Neuronal stem cell (in vitro differentiated cells): ENCODE measurements around the gene ZBTB48.

Source experiments
- DNase-seq: peaks from one replicate; pipeline ENCODE4 v3.0.0-alpha.2; 2013; ENCODE audit warnings: low spot score
- H2AFZ ChIP-seq: one replicate; pipeline ENCODE4 v1.6.1; 2013; ENCODE audit warnings: mild to moderate bottlenecking, low read length, inconsistent platforms
- H2AK5ac ChIP-seq: 2 replicates; pipeline ENCODE4 v1.6.1; 2013; ENCODE audit warnings: low read depth, mild to moderate bottlenecking, inconsistent platforms, low read length, moderate library complexity, mixed read lengths
- H2BK120ac ChIP-seq: 2 replicates; pipeline ENCODE4 v1.6.1; 2013; ENCODE audit warnings: low read depth, mild to moderate bottlenecking, inconsistent platforms, low read length, moderate library complexity, mixed read lengths
- H2BK12ac ChIP-seq: one replicate; pipeline ENCODE4 v1.6.1; 2013; ENCODE audit warnings: low read length, inconsistent platforms
- H2BK15ac ChIP-seq: 2 replicates; pipeline ENCODE4 v1.6.1; 2013; ENCODE audit warnings: mild to moderate bottlenecking, low read length, inconsistent platforms, mixed read lengths
- H2BK5ac ChIP-seq: one replicate; pipeline ENCODE4 v1.6.1; 2013; ENCODE audit warnings: inconsistent platforms, mild to moderate bottlenecking, low read length, moderate library complexity
- H3K14ac ChIP-seq: one replicate; pipeline ENCODE4 v1.6.1; 2013; ENCODE audit warnings: low read length, inconsistent platforms
- H3K18ac ChIP-seq: 2 replicates; pipeline ENCODE4 v1.6.1; 2013; ENCODE audit warnings: low read length, inconsistent platforms
- H3K23ac ChIP-seq: 2 replicates; pipeline ENCODE4 v1.6.1; 2013; ENCODE audit warnings: low read depth, mild to moderate bottlenecking, mixed read lengths, low read length, inconsistent platforms; ENCODE audit not compliant: poor library complexity
- H3K27ac ChIP-seq: replicated peaks from 3 replicates; pipeline ENCODE4 v1.5.1; 2013; ENCODE audit warnings: low read length, inconsistent platforms
- H3K27me3 ChIP-seq, 3 experiments: 2 replicates each; pipeline ENCODE4 v1.6.1; 2013; ENCODE audit warnings: low read length in 3 of 3, mild to moderate bottlenecking in 2 of 3, inconsistent platforms in 1 of 3, low read depth in 1 of 3, mixed read lengths in 1 of 3, moderate library complexity in 1 of 3; ENCODE audit not compliant: control insufficient read depth in 3 of 3, insufficient read depth in 3 of 3
- H3K36me3 ChIP-seq, 2 donors: replicated peaks in 1 of 2; 2 replicates each; pipeline ENCODE4 v1.6.1; 2013; ENCODE audit warnings: low read length in 2 of 2; ENCODE audit not compliant: control insufficient read depth in 2 of 2, insufficient read depth in 2 of 2
- H3K4ac ChIP-seq: 2 replicates; pipeline ENCODE4 v1.6.1; 2013; ENCODE audit warnings: inconsistent platforms, mild to moderate bottlenecking, low read length, moderate library complexity
- H3K4me1 ChIP-seq, 2 donors: 1 replicate in 1 of 2; 2 replicates in 1 of 2; pipeline ENCODE4 v1.6.1; 2013; ENCODE audit warnings: low read length in 2 of 2, low read depth in 1 of 2; ENCODE audit not compliant: control insufficient read depth in 2 of 2, insufficient read depth in 1 of 2
- H3K4me2 ChIP-seq: one replicate; pipeline ENCODE4 v1.6.1; 2013; ENCODE audit warnings: mild to moderate bottlenecking, low read length, inconsistent platforms; ENCODE audit not compliant: insufficient read depth, poor library complexity, severe bottlenecking
- H3K4me3 ChIP-seq, 2 donors: 2 replicates each; pipeline ENCODE4 v1.5.1; 2013; ENCODE audit warnings: low read length in 2 of 2, mild to moderate bottlenecking in 2 of 2, inconsistent platforms in 1 of 2, moderate library complexity in 1 of 2
- H3K79me1 ChIP-seq: one replicate; pipeline ENCODE4 v1.6.1; 2013; ENCODE audit warnings: low read depth, mild to moderate bottlenecking, inconsistent platforms, low read length, moderate library complexity
- H3K9ac ChIP-seq: one replicate; pipeline ENCODE4 v1.6.1; 2013; ENCODE audit warnings: mild to moderate bottlenecking, low read depth, low read length, inconsistent platforms; ENCODE audit not compliant: poor library complexity
- H3K9me3 ChIP-seq, 2 donors: replicated peaks in 1 of 2; 2 replicates each; pipeline versions ENCODE3 to v1.6.1; 2013; ENCODE audit warnings: low read length in 2 of 2, mild to moderate bottlenecking in 2 of 2, inconsistent platforms in 1 of 2, low read depth in 1 of 2, mixed read lengths in 1 of 2, moderate library complexity in 1 of 2; ENCODE audit not compliant: control insufficient read depth in 2 of 2, insufficient read depth in 1 of 2
- H4K8ac ChIP-seq: one replicate; pipeline ENCODE4 v1.6.1; 2013; ENCODE audit warnings: low read depth, mild to moderate bottlenecking, inconsistent platforms, low read length, moderate library complexity
- H4K91ac ChIP-seq: one replicate; pipeline ENCODE4 v1.6.1; 2013; ENCODE audit warnings: low read length, low read depth, mild to moderate bottlenecking, inconsistent platforms; ENCODE audit not compliant: poor library complexity
- WGBS, 2 donors: extraction: QIAGEN DNeasy Blood & Tissue Kit; methylation state at CpG; one replicate each; pipeline ENCODE4 v1.1.7; 2013; ENCODE audit warnings: missing lambda C conversion rate in 2 of 2, mixed read lengths in 1 of 2; ENCODE audit not compliant: insufficient read length in 2 of 2, insufficient replicate concordance in 1 of 2; ENCODE audit errors: extremely low coverage in 2 of 2; 5-methylcytosine and 5-hydroxymethylcytosine counted together

ZBTB48 gene

GRCh38 chr1:6603238-6603914 lies 23.6 kb downstream of the ZBTB48 start:
- H2AK5ac ChIP-seq = peak overlapping the region; percentile 37
- peak overlapping the region; percentile 56 for H3K14ac ChIP-seq
- peaks cover 0 to 6% (median 0%) of the 10 kb centered on the region in 3 experiments for H3K27me3 ChIP-seq
- no peaks in the 10 kb centered on the region for H3K9me3 ChIP-seq
- peak overlapping the region; percentile 94 for H2BK120ac ChIP-seq
- peak overlapping the region; percentile 8 for H2BK15ac ChIP-seq
- H2BK12ac ChIP-seq = peak overlapping the region; percentile 41
- H3K9ac ChIP-seq = peak overlapping the region; percentile 32
- peak overlapping the region; percentile 80 for H3K23ac ChIP-seq
- H2AFZ ChIP-seq = peak overlapping the region; percentile 81
- no CpG with 5 or more reads among the region's 36 CpGs for WGBS, 2 donors
- peak overlapping the region; percentile 43 for H4K8ac ChIP-seq
- H2BK5ac ChIP-seq = peak overlapping the region; percentile 77
- H4K91ac ChIP-seq = no peak overlapping the region
- peak; percentile 67 for DNase-seq
- peak overlapping the region; percentile 98 for H3K18ac ChIP-seq
- peak overlapping the region; percentile 68 to 76 for H3K4me3 ChIP-seq
- H3K36me3 ChIP-seq = peaks cover 4 to 11% of the 10 kb centered on the region in 2 donors
- peak overlapping the region; percentile 97 for H3K4me2 ChIP-seq
- peak overlapping the region; percentile 96 for H3K27ac ChIP-seq
- peak overlapping the region; percentile 76 for H3K4ac ChIP-seq
- H3K79me1 ChIP-seq = peaks cover 23% of the 10 kb centered on the region
- peaks cover 17 to 19% of the 10 kb centered on the region in 2 donors for H3K4me1 ChIP-seq

DNA sequence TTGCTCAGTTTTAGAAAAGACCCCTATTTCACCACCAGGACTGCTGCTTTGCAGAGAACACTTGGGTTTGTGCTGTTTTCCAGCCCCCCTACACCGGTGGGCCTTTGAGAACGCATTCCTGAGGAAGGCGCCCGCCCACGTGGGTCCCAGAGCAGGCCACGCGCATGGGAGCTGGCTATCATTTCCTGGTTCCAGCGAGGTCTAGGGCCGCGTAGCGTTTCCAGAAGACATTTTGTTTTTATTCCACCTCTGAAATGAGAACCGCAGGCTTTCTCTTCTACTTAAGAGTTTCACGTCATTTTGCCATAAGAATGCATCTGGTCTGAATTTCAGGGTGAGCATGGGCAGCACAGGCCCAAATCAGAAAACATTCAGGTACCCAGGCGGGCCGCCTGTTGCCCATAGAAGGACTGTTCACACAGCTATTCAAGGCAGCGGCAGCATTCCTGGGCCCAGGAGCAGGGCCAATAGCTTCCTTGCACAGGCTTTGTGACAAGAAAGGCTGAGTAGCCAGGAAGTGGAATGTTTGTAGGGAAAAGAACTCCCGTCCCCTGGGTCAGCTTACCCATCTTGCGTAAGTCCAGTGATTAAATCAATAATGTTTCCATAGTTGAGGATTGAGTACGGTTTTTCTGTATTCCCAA lies 24.2 kb downstream of the ZBTB48 start:
- Histone ChIP-seq H3K4me3 (peak overlapping the region in 1 of 2 donors; percentile 68), H2BK5ac (peak overlapping the region; percentile 77), H2BK15ac (peak overlapping the region; percentile 8), H4K91ac (no peak overlapping the region), H3K79me1 (peaks cover 21% of the 10 kb centered on the region), H3K18ac (peak overlapping the region; percentile 98), H2AFZ (peak overlapping the region; percentile 81), H3K36me3 (peaks cover 1 to 7% of the 10 kb centered on the region in 2 donors), H3K9ac (peak overlapping the region; percentile 32), H3K9me3 (no peaks in the 10 kb centered on the region), H3K4me1 (peaks cover 17 to 19% of the 10 kb centered on the region in 2 donors), H3K4ac (no peak overlapping the region), H2BK120ac (peak overlapping the region; percentile 94), H3K27ac (peak overlapping the region; percentile 96), H3K14ac (peak overlapping the region; percentile 38), H3K4me2 (peak overlapping the region; percentile 97), H2AK5ac (no peak overlapping the region), H4K8ac (peak overlapping the region; percentile 70), H3K27me3 (peaks cover 0 to 6% (median 0%) of the 10 kb centered on the region in 3 experiments), H2BK12ac (peak overlapping the region; percentile 41), H3K23ac (no peak overlapping the region)
- WGBS, 2 donors = no CpG with 5 or more reads among the region's 19 CpGs
- DNase-seq = peak; percentile 69

GRCh38 chr1:6612641-6613360 lies 33.0 kb downstream of the ZBTB48 start:
- Histone ChIP-seq H4K91ac (no peak overlapping the region), H2AFZ (peak overlapping the region; percentile 86), H3K4me3 (peak overlapping the region; percentile 87 to 92), H3K23ac (peak overlapping the region; percentile 43), H3K79me1 (peaks cover 9% of the 10 kb centered on the region), H3K4me2 (peak overlapping the region; percentile 94), H2AK5ac (no peak overlapping the region), H3K14ac (no peak overlapping the region), H3K27ac (no peak overlapping the region), H3K4me1 (peaks cover 2 to 3% of the 10 kb centered on the region in 2 donors), H3K9me3 (no peaks in the 10 kb centered on the region), H2BK5ac (no peak overlapping the region), H2BK15ac (peak overlapping the region; percentile 54), H3K9ac (peak overlapping the region; percentile 83), H4K8ac (no peak overlapping the region), H3K18ac (peak overlapping the region; percentile 89), H2BK120ac (no peak overlapping the region), H2BK12ac (no peak overlapping the region), H3K27me3 (no peaks in the 10 kb centered on the region), H3K4ac (no peak overlapping the region), H3K36me3 (peaks cover 10 to 15% of the 10 kb centered on the region in 2 donors)
- no peak for DNase-seq
- no CpG with 5 or more reads among the region's 67 CpGs for WGBS, 2 donors
